Upper lobe of left lung (tissue), 6 donors: ENCODE results near the gene SNAPC4. TPM values are rescaled to one million over a fixed set of nuclear protein-coding genes. Genes with fewer than 3 reads are reported as not detected.

ENCODE experiments used
- ATAC-seq, 2 donors: fragments of 200-7000 bp; cut with Tn5 transposase; one replicate each; pipeline ENCODE4 v1.9.1; 2022; ENCODE audit warnings: mild to moderate bottlenecking in 2 of 2, moderate library complexity in 2 of 2; ENCODE audit not compliant: low FRiP score in 2 of 2
- DNase-seq, 2 donors: peaks; one replicate each; pipeline ENCODE4 v3.0.0-alpha.2; 2019 to 2020
- H3K27ac ChIP-seq, 4 donors: fragments of 200-600 bp; sonication (generic); one replicate each; pipeline ENCODE4 v1.5.1; 2016 to 2019
- H3K27me3 ChIP-seq, 4 donors: fragments of 200-600 bp; sonication (generic); one replicate each; pipeline ENCODE4 v1.5.1; 2017 to 2019
- H3K36me3 ChIP-seq, 4 donors: fragments of 200-600 bp; sonication (generic); one replicate each; pipeline ENCODE4 v1.5.1; 2016 to 2019
- H3K4me1 ChIP-seq, 4 donors: fragments of 200-600 bp; sonication (generic); one replicate each; pipeline ENCODE4 v1.5.1; 2018 to 2019
- H3K4me3 ChIP-seq, 4 donors: fragments of 200-600 bp; sonication (generic); one replicate each; pipeline ENCODE4 v1.5.1; 2017 to 2019; ENCODE audit warnings: mild to moderate bottlenecking in 2 of 4, moderate library complexity in 1 of 4
- H3K9me3 ChIP-seq, 4 donors: fragments of 200-600 bp; sonication (generic); one replicate each; pipeline ENCODE4 v1.5.1; 2018 to 2019
- EP300 ChIP-seq, 4 donors: sonication (generic); formaldehyde crosslinking; IDR thresholded peaks; one replicate each; pipeline ENCODE4 v1.5.1; 2017; ENCODE audit warnings: antibody characterized with exemption in 4 of 4, control low read depth in 2 of 4
- POLR2A ChIP-seq, 4 donors: fragments of 450-650 bp; IDR thresholded peaks; one replicate each; pipeline ENCODE4 v1.5.1; 2016 to 2017; ENCODE audit warnings: antibody characterized with exemption in 4 of 4, mild to moderate bottlenecking in 2 of 4
- POLR2AphosphoS5 ChIP-seq, 2 donors: sonication (generic); formaldehyde crosslinking; IDR thresholded peaks; one replicate each; pipeline ENCODE4 v1.5.1; 2017; ENCODE audit warnings: antibody characterized with exemption in 2 of 2
- WGBS, 2 donors: methylation state at CpG; one replicate each; pipeline ENCODE4 v1.1.5; 2017 to 2018; 5-methylcytosine and 5-hydroxymethylcytosine counted together
- total RNA-seq, 6 donors: library from RNA; depleted of rRNA in 4 of 6; stranded (reverse); fragments of >200 nt in 4 of 6; gene quantifications; one replicate each; pipeline versions ENCODE4 v1.1.0 to v1.2.1, GENCODE V29; 2016 to 2021
- TF ChIP-seq, protein P1 (sequence below), 6 experiments: fragments of 450-650 bp in 4 of 6; fragments of 200-600 bp in 2 of 6; sonication (generic) in 2 of 6; IDR thresholded peaks; one replicate each; pipeline ENCODE4 v1.5.1; 2016 to 2019; ENCODE audit warnings: antibody characterized with exemption in 6 of 6
- donor health status: DM: no; HTN: no; CAD: no; lungs with moderate emphysema.
- donor health status: DM: no; HTN: yes; CAD: no; lungs with severe emphysema.

Gene SNAPC4
- total RNA-seq, 6 donors from 2014 or later, result 7.8 to 35.6 (median 13.2) TPM

DNA sequence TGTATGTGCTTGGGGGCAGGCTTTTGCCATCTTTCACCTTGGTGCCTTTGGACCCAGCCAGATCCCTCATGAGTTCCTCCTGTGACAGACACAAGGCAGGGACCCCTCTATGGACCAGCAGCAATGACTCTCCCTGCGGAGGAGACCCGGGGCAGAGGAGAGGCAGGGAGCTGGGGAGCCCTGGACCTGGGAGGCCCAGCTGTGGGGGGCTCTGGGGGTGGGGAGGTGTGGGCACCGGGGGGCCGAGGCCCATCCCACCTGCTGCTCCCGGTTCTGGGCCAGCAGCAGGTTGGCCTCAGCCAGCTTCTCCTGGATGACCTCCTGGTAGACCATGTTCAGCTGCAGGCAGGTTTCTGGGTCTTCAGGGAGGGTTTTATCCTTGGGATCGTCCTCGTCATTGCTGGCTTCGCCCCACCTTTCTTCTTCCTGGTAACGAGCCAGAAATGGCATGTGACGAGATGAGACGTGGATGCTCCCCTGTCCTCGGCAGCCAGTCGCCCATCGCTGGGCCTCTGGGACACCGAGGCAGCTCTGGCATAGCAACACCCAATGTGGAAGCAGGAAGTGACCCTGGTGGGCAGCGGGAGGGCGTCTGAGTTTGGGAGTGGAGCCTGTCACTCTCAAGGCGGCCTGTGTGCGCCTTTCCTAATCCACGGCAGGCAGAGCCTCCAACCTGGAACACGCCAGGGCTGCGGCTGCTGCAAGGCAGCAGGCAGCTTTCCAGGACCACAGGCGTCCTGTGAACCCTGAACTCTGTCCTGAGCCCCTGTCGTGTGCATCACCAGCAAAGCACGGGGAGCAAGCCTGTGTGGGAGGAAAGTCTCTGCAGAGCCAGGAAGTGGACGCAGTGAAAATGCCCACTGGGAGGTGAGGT lies 4.4 kb downstream of the SNAPC4 start:
- Histone ChIP-seq H3K4me3 (no peak overlapping the region), H3K27me3 (no peaks in the 10 kb centered on the region), H3K4me1 (peaks cover 13 to 21% (median 16%) of the 10 kb centered on the region in 4 donors), H3K36me3 (peaks cover 17 to 71% (median 61%) of the 10 kb centered on the region in 4 donors), H3K27ac (no peak overlapping the region), H3K9me3 (no peaks in the 10 kb centered on the region)
- TF ChIP-seq EP300 (IDR thresholded peaks at IDR 0.05) (no peak), POLR2AphosphoS5 (IDR thresholded peaks at IDR 0.05) (no peak), POLR2A (IDR thresholded peaks at IDR 0.05) (no peak)
- TF ChIP-seq, protein P1, sequence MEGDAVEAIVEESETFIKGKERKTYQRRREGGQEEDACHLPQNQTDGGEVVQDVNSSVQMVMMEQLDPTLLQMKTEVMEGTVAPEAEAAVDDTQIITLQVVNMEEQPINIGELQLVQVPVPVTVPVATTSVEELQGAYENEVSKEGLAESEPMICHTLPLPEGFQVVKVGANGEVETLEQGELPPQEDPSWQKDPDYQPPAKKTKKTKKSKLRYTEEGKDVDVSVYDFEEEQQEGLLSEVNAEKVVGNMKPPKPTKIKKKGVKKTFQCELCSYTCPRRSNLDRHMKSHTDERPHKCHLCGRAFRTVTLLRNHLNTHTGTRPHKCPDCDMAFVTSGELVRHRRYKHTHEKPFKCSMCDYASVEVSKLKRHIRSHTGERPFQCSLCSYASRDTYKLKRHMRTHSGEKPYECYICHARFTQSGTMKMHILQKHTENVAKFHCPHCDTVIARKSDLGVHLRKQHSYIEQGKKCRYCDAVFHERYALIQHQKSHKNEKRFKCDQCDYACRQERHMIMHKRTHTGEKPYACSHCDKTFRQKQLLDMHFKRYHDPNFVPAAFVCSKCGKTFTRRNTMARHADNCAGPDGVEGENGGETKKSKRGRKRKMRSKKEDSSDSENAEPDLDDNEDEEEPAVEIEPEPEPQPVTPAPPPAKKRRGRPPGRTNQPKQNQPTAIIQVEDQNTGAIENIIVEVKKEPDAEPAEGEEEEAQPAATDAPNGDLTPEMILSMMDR (IDR thresholded peaks at IDR 0.05), result no peak
- WGBS, 2 donors, result 91 to 94% methylated on average over 21 to 24 of the region's 26 CpGs
- DNase-seq, result peak in 1 of 2 donors; percentile 56
- ATAC-seq, result no peak

GRCh38 chr9:136395020-136395340 lies 5.0 kb downstream of the SNAPC4 start:
- TF ChIP-seq POLR2AphosphoS5 (IDR thresholded peaks at IDR 0.05) (no peak), EP300 (IDR thresholded peaks at IDR 0.05) (no peak), POLR2A (IDR thresholded peaks at IDR 0.05) (no peak)
- TF ChIP-seq, protein P1 (IDR thresholded peaks at IDR 0.05), result no peak
- DNase-seq (peak in 1 of 2 donors; percentile 57), ATAC-seq (no peak)
- H3K9me3 ChIP-seq, result no peaks in the 10 kb centered on the region
- H3K27me3 ChIP-seq, result no peaks in the 10 kb centered on the region
- no peak overlapping the region for H3K4me3 ChIP-seq
- peaks cover 10 to 15% (median 12%) of the 10 kb centered on the region in 4 donors for H3K4me1 ChIP-seq
- H3K36me3 ChIP-seq, result peaks cover 17 to 76% (median 62%) of the 10 kb centered on the region in 4 donors
- no peak overlapping the region for H3K27ac ChIP-seq
- 92 to 94% methylated on average over 9 to 10 of the region's 13 CpGs for WGBS, 2 donors

DNA sequence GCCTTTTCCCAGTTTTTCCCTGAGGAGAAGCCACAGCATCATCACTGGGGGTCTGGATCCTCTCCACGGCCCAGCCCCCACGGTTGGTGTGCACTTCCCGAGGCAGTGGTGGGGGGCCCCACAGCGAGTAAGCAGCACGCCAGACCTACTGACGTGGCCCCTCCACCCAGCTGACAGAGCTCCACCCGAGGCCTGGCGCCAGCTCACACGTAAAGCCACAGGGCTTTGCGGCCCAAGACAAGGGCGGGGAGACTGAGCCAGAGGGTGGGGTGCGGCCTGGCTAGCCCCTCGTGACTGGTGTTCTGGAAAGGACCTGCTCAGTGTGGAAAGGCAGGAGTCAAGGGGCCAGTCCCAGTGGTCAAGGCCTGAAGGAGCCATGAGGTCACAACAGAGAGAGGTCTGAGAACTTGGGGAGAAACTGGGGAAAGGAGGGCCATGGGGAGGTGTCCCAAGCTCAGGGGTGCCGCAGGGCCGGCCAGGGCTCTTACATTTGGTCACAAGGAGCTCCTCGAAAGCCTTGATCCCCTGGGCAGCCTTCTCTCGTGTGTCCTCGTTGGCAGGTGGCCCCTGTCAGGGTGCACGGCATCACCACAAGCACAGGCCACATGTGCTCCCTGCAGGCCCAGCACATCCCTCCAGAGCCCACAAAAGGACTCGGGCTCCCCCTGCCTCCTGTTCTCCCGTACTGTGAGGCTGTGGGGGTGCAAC lies 5.5 kb downstream of the SNAPC4 start:
- 94 to 97% methylated on average over 10 to 14 of the region's 21 CpGs for WGBS, 2 donors
- Histone ChIP-seq H3K4me3 (no peak overlapping the region), H3K27me3 (no peaks in the 10 kb centered on the region), H3K4me1 (peaks cover 8 to 12% (median 11%) of the 10 kb centered on the region in 4 donors), H3K36me3 (peaks cover 17 to 81% (median 66%) of the 10 kb centered on the region in 4 donors), H3K9me3 (no peaks in the 10 kb centered on the region), H3K27ac (no peak overlapping the region)
- DNase-seq (peak in 1 of 2 donors; percentile 61), ATAC-seq (peak in 1 of 2 donors; percentile 91)
- TF ChIP-seq POLR2AphosphoS5 (IDR thresholded peaks at IDR 0.05) (no peak), POLR2A (IDR thresholded peaks at IDR 0.05) (no peak), EP300 (IDR thresholded peaks at IDR 0.05) (no peak)

GRCh38 chr9:136393531-136393930 lies 6.4 kb downstream of the SNAPC4 start:
- peaks cover 18 to 90% (median 75%) of the 10 kb centered on the region in 4 donors for H3K36me3 ChIP-seq

GRCh38 chr9:136392538-136393449 lies 7.2 kb downstream of the SNAPC4 start:
- peaks cover 22 to 96% (median 80%) of the 10 kb centered on the region in 4 donors for H3K36me3 ChIP-seq
- no peaks in the 10 kb centered on the region for H3K4me1 ChIP-seq
- H3K27me3 ChIP-seq, result no peaks in the 10 kb centered on the region
- WGBS, 2 donors, result 91 to 94% methylated on average over 14 to 19 of the region's 21 CpGs
- ATAC-seq, result peak in 1 of 2 donors; percentile 26
- DNase-seq, result peak in 1 of 2 donors; percentile 75
- TF ChIP-seq POLR2AphosphoS5 (IDR thresholded peaks at IDR 0.05), result no peak
- TF ChIP-seq EP300 (IDR thresholded peaks at IDR 0.05), result no peak
- no peak for TF ChIP-seq POLR2A (IDR thresholded peaks at IDR 0.05)
- TF ChIP-seq, protein P1 (IDR thresholded peaks at IDR 0.05), result no peak
- H3K9me3 ChIP-seq, result no peaks in the 10 kb centered on the region
- H3K27ac ChIP-seq, result no peak overlapping the region
- H3K4me3 ChIP-seq, result no peak overlapping the region

More at GRCh38 chr9:136393531-136393930, 6.4 kb downstream of the SNAPC4 start:
- WGBS, 2 donors, result 93% methylated on average over 7 to 17 of the region's 17 CpGs
- peak in 1 of 2 donors; percentile 22 for ATAC-seq
- H3K27ac ChIP-seq, result no peak overlapping the region
- no peak for TF ChIP-seq EP300 (IDR thresholded peaks at IDR 0.05)
- H3K4me1 ChIP-seq, result peaks cover 0 to 3% (median 2%) of the 10 kb centered on the region in 4 donors
- H3K9me3 ChIP-seq, result no peaks in the 10 kb centered on the region
- H3K4me3 ChIP-seq, result no peak overlapping the region
- peak in 1 of 2 donors; percentile 72 for DNase-seq
- no peaks in the 10 kb centered on the region for H3K27me3 ChIP-seq
